ENCODE results near the gene WDR20.

DNA sequence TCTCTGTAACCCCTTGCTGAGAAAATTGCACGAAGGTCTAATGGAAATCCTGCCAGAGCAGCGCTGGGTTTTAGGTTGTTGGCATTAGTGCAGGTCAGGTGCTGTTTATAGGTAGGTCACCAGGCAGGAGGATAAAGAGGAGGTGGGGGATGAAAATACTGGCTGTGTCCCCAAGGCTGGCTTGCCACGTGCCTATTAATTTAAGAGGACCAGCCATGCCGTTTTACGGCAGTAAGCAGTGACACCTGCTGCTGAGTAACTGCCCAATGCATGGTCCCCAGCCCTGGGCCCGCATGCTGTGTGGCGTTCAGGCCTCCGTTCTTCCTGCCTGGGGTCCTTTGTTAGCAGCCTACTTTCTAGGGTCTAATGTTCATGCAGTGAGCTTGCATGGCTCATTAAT is 67.2 kb downstream of the WDR20 start:
- TF ChIP-seq, protein P1, sequence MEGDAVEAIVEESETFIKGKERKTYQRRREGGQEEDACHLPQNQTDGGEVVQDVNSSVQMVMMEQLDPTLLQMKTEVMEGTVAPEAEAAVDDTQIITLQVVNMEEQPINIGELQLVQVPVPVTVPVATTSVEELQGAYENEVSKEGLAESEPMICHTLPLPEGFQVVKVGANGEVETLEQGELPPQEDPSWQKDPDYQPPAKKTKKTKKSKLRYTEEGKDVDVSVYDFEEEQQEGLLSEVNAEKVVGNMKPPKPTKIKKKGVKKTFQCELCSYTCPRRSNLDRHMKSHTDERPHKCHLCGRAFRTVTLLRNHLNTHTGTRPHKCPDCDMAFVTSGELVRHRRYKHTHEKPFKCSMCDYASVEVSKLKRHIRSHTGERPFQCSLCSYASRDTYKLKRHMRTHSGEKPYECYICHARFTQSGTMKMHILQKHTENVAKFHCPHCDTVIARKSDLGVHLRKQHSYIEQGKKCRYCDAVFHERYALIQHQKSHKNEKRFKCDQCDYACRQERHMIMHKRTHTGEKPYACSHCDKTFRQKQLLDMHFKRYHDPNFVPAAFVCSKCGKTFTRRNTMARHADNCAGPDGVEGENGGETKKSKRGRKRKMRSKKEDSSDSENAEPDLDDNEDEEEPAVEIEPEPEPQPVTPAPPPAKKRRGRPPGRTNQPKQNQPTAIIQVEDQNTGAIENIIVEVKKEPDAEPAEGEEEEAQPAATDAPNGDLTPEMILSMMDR (IDR thresholded peaks at IDR 0.05; ENCODE audit: low read length): no peak
- no peak for TF ChIP-seq EZH2 (optimal IDR thresholded peaks at IDR 0.05; ENCODE audit: low read depth, low read length)

Measured in MM.1S (cell line).